HG03565 (cell line): ENCODE measurements around the gene ASPN.

Source experiments
- ATAC-seq: cut with Tn5 transposase; IDR thresholded peaks from one replicate; pipeline ENCODE4 v1.9.1; 2021; ENCODE audit warnings: mild to moderate bottlenecking, moderate library complexity; ENCODE audit not compliant: unreplicated experiment

ASPN gene

DNA sequence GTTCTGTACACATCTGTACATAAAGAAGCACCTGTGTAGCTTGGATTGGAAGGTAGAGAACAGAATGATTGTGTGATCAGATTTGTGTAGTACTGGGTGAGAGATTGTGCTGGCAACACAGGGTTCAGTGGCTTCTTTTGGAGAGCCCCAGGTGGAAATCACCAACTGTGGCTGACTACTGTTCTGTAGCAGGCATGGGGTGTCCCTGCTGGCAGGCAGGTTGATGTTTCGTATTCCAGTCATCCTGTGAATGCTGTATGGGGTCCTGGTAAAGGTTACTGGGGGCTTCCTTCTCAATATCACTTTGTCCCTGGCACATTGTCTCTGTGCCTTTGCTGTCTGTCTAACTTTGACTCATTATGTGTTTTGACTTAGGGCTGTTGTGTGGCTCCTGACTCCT lies 5.3 kb downstream of the ASPN start:
- ATAC-seq: no peak

DNA sequence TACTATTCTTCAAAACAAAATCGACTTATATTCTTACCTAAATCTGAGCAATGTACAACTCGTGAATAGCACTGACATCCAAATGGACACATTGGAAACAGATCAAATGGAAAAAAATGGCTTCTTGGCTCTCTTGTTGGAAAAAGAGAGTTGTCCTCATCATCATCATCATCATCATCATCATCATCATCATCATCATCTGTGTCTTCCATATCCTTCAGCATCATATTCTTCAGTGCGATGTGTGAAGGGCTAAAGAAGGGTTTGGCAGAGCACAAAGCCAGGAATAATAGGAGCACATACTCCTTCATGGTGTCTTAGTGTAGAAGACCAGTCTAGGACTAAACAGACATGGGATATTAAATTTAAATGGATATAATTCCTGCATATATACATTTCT lies 7.7 kb downstream of the ASPN start:
- ATAC-seq: no peak

DNA sequence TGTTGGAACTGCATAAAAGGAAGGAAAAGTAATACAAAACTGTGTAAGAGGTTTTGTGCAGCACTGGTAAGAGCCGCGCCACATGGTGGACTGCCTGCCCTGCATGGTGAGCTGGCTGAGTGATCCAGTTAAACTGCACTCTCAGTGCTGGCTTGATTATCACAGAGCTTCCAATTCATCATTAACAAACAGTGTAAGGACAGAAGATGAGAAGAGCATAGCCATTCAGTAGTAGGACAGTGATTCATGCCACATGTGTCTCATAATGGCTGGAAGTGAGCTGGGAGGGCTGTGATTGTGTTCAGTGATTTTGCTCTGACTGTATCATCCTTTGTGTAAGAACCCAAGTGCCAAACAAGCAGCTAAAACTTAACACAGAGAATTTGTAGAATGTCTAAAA lies 14.1 kb downstream of the ASPN start:
- no peak for ATAC-seq

DNA sequence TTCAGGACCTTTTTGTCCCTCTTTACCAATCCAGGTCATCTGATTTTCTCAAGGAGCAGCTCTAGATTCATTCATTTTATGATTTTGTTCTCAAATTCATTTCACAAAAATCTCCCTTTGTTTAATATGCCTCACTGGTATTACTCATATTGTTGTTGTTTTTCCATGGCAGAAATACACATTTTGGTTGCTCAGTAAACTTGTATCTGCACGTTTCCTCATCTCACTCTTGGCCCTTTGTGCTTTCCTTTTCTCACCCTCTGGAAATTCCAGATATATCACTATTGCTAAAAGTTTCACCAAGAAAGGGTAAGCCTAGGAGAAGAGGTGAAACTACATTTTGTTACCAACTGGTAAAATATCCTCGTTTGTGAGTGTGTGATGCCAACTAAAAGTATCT lies 14.8 kb downstream of the ASPN start:
- no peak for ATAC-seq

DNA sequence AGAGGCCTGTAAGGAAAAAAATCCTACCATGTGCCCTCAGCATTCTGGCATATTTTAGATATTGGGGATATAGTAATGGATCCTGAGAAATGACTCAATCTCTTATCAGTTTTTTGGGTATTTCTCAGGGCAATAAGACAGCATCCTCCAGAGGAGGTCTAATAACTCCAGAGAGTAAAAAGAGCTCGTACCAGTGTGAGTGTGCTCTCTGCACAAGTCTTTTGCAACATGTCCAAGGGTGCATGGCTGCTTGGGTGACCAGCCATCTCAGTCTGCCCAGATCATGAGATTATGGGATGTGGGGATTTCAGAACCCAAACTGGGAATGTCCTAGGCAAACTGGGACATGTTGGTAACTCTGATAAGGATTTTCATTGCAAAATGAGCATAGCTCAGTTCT lies 15.3 kb downstream of the ASPN start:
- ATAC-seq: no peak

DNA sequence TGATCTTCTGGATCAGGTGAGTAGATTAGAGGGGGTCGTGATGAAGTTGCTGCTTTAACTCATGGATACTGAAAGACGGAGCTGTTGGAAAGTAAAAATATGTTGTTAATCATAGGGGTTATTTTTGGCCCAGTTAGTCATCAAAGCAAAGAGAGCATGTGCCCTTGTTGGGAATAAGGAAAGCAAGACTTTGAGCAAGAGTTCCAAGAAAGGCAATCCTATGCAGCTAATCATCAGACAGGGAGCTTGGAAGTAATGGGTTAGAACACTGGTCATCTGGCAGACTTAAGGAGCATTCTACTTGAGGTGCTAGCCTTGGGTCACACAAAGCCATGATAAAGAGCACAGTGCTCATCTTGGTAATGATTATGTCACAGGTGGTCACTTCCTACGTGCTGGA lies 18.3 kb downstream of the ASPN start:
- ATAC-seq: no peak

DNA sequence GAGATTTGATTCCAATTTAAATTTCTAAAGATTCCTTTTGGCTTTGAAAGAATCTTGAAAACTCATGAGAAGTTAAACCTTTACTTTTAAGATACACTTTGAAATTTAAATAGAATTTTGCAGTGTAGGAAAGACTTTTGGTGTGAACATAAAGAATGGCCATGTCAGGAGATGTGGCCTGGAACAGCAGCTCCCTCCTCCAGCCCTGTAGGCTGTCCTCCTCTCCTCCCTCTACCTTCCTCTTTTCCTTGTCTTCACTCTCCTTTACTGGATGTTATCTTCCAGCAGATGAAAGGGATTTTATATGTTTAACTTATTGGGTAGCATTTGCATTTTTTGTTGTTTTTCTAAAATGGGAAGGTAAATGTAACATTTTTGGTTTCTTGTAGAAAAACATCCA lies 18.9 kb downstream of the ASPN start:
- no peak for ATAC-seq

DNA sequence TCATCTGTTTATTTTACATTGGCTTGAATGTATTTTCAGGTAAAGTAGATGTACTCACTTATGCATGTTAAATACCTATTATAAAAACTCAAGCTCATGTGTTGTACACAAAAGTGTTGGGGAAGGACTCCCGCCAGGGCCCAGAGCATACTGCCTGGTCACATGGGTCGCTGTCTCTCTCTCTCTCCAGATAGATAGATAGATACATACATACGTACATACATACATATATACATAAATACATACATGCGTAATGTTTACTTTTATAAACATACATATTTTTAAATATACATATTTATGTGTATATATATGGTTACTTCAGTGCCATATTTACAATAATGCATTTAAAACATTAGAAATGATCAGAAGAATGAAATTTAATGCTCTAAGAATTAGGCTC lies 24.7 kb downstream of the ASPN start:
- no peak for ATAC-seq

DNA sequence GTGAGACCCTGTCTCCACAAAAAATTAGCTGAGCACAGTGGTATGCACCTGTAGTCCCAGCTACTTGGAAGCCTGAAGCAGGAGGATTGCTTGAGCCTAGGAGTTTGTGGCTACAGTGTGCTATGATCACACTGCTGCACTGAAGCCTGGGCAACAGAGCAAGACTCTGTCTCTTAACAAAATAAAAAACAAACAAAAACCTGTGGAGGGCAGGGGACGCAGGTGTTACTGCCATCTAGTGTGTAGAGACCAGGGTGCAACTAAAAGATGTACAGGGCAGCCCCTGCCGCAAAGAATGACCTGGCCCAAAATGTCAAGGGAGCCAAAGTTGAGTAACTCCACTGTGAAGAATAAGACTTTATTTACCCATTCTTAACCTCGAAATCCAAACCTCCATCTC lies 27.1 kb downstream of the ASPN start:
- no peak for ATAC-seq

DNA sequence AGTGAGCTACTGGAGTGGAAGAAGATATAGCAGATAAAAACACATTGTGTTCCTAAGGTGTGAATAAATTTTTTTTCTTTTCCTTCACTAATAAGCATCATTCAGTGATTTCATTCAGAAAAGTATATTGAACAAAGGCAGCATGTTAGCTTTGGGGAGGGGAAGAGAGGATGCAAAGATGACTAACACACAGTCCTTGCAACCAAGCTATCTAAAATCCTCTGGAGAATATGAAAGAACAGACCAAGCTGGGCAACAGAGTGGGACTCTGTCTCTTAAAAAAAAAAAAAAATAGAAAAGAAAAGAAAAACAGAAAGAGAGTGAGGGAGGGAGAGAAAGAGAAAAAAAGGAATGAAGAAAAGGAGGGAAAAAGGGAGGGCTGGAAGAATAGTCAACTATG lies 35.8 kb downstream of the ASPN start:
- no peak for ATAC-seq

DNA sequence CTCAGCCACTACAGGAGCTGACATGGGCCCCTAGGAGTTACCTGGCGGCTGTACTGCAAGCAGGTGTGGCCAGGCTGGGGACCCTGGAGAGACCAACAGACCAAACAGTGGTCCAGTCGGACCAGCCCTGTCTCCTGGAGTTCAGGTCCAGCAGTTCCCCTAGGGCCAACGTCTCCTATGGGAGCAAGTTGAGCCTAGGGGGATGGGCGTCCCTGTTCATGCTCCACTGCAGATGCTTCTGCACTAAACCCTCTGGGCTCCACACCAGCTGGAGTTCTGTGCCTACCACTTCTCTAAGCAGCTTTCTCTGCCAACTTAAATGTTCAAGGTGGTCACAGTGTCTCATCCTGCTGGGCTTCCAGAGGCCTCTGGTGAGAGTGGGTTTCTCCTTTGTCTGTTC lies 37.5 kb downstream of the ASPN start:
- ATAC-seq: no peak

DNA sequence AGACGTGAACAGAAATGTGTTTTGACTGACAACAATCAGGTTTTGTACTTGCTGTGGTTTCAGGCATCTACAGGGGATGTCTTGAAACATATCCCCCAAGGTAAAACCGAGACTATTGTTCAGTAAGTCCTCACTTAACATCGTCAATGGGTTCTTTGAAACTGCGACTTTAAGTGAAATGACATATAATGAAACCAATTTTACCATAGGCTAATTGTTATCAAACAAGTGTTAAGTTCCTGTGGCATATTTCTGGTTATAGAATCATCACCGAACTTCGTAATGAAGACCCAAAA lies 41.6 kb downstream of the ASPN start:
- ATAC-seq: no peak

DNA sequence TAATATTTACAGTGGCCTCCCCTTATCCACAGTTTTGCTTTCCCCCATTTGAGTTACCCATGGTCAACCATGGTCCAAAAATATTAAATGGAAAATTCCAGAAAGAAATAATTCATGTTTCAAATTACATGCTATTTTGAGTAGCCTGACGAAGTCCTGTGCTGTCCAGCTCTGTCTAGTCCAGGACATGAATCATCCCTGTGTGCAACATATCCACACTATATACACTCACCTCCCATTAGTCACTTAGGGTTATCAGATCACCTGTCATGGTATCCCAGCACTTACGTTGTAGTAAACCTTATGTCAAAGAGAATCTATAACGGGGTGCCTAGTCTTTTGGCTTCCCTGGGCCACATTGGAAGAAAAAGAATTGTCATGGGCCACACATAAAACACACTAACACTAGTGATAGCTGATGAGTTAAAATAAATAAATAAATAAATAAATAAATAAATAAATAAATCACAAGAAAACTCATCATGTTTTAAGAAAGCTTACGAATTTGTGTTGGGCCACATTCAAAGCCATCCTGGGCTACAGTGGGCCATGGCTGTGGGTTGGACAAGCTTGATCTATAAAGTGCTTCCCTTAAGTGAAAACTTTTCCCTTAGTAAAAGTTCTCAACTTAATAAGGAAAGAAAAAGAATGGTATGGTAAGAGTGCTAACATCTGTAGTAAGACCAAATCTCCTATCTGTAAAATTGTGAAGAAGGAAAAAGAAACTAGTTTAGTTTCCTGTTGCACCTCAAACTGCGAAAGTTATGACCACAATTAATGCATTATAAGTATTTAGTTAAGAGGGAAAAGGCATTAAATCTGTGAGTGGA lies 42.2 kb downstream of the ASPN start:
- ATAC-seq: no peak

DNA sequence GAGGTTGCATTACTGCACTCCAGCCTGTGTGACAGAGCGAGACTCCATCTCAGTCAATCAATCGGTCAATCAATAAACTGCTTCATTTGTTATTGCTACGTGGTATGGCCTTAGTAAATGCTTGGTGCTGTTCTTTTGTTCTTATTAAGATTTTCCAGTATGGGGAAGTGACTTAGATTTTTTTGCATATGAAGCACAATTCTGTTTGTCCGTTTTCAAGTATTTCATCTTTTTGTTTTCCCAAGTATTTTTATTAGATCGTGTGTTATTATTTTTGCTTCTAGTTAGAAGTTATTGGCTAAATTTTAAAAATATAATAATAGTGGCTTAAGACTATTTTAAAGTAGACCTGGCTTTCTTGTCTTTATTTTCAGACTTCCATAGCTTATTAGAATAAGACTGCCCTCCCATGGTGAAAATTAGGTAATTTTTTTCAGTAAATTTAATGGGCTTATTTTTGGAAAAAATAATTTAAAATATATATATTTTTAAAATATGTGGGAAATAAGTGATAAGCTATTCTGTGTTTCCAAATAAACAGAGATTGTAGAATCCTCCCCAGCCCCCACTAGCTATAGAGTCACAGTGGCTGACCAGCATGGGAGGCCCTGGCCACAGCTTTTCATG lies 43.3 kb downstream of the ASPN start:
- no peak for ATAC-seq

DNA sequence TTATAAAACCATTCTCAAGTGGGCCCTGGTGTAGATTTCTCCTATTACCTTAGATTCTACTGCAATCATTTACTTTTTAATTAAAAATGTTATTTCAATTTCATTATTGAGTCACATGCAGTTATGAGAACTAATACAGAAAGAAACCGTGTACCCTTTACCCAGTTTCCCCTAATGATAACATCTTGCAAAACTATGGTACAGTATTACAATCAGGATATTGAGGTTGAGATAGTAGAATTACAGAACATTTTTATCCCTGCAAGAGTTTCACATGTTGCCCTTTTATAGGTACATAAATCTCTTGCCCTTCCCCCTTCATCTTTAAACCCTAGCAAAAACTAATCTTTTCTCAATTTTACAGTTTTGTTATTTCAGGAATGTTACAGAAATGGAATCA lies 47.0 kb downstream of the ASPN start:
- ATAC-seq: no peak

DNA sequence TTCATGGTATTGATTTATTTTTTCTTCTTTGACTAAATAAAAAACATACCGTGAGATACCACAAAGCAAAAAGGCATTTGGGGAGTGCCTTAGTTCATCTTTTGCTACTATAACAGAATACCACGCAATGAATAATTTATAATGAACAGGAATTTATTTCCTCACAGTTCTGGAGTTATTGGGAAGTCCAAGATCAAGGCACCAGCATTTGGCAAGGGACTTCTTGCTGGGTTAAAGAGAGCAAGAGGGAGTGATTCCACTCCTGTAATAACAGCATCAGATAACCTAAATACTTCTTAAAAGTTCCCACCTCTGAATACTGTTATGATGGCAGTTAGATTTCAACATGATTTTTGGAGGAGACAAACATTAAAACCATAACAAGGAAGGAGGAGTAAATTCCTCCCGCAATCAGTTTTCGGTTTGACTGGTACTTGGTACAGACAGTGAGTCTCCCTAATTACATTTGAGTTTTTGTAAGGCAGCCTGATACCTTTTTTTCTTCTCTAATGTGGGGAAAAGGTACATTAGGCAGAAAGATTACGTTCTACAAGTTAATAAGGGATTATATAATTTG lies 49.2 kb downstream of the ASPN start:
- no peak for ATAC-seq

DNA sequence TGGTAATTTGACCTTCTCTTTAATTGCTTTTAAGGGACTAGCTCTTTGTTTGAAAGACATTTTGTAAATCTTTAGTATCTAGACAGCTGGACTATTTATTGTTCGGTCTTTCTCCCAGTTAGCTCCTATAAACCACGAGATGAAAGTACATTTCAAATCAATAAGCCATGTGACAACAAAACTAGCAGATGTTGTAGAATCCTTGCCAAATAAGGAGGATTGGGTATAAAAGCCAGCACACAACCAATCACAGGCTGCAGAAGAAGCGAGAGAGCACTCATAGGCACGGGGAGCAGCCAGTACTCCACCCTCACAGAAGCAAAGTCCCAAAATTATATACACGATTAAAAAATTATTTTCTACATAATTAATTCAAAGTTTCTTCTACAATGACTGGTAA lies 50.0 kb downstream of the ASPN start:
- ATAC-seq: no peak

DNA sequence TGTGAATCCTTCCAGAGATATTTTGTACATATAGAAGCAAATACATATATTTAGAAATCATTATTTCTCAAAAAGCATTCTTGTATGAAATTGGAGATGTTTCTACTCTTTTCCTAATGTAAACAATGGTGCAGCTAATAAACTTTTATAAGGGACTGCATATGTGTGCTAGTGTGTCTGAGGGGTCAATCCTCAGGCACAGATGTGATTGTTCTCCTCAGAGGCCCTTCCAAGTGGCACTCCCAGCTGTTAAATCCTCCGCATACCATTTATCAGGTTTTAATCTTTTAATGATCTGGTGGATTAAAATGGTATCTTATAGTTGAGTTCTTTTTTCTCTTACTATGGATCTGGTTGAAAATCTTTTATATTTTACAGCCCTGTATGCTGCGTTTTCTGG lies 52.5 kb downstream of the ASPN start:
- ATAC-seq: no peak

DNA sequence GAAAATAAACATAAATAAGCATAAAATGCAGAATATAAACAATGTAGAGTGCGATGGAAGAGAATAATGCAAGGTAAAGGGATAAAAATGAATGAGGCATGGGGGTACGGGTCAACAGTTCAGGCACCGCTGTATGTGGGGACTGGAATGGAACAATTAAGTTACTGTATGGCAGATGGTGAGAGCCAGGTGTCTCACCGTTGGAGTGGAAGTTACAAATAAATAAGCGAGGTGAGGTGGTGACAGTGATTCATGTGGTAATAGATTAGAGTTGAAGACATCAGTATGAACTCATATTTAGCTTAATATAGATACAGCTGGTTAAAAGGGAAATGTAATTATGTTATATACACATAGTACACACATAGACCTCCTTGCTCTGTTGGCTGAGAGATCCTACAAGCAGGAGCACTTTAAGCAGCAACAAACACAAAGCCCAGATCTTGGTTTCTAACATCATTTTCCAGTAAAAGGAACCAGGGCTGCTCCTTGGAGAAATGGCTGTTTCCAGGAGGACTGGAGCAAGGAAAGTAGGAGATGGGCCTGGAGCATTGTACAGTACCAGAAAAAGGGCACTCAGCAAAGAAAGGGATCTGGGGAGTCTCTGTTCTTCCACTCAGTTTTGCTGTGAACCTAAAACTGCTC lies 55.7 kb downstream of the ASPN start:
- ATAC-seq: no peak

DNA sequence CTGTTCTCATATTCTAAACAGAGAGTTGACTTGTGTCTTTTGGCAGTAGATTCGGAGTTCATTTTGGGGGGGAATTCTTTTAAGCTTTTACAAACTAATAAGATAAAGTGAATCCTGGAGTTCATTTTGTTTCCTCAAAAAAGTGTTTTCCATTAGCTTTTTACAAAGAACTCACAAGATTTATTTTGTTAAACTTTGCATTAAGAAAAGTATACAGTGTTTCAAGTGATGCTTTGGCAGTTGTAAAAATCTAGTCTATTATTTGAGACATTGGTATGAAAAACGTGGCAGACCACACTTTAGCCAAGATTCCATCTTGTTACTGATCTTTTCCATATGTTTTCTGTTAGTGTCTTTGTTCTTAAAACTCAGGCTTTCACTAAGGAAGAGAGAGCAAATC lies 56.8 kb downstream of the ASPN start:
- no peak for ATAC-seq

DNA sequence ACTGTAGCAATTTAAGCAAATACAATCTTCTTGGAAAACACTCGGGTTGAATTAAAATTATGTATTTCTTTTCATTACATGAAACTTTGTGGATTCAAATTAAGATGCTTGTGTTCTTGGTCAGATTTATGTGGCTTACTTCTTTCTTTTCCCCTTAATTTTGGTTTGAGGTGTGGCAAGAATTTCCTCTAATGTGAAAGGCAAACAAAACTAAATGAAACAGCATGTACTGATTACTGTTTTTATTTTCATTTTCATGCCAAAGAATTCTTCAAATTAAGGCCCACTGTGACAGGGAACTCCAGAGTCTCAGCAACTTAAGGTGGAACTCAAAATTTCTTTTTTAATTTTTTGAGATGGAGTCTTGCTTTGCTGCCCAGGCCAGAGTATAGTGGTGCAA lies 58.0 kb downstream of the ASPN start, which contains the start of gene OMD:
OMD (minus strand) TSS at position 132 of the 400 bp plus-strand sequence. CDS start 6,913 bp downstream, outside the sequence.
- no peak for ATAC-seq

DNA sequence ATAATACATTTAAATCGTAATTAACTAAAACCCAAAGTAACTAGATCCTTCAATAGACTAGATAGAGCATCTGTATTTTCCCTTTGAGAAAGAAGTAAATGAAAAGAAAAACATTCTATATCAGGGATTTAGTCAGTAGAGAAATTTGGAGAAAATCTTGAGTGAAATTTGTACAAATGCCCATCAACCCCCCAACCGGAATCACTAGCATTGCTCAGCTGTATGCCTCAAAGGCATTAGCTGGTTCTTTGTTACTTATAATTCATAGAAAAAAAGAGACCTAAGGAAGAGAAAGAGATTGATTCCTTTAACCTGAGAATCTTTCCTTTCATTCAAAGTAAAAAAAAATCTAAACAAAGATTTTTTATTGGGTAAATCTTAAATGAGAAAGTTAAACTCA lies 58.7 kb downstream of the ASPN start:
- ATAC-seq: no peak
